ENCODE measurements around the gene KCNF1.

GRCh38 chr2:10894264-10894935, 17.3 kb upstream of the KCNF1 start:
- no peak for TF ChIP-seq ZNF274 (IDR thresholded peaks at IDR 0.05; ENCODE audit: low read depth, low read length)
- no peak for TF ChIP-seq CEBPB (IDR thresholded peaks at IDR 0.05; ENCODE audit: low read depth)
- TF ChIP-seq RAD21 (IDR thresholded peaks at IDR 0.05; ENCODE audit: low read depth): no peak
- TF ChIP-seq, protein P1, sequence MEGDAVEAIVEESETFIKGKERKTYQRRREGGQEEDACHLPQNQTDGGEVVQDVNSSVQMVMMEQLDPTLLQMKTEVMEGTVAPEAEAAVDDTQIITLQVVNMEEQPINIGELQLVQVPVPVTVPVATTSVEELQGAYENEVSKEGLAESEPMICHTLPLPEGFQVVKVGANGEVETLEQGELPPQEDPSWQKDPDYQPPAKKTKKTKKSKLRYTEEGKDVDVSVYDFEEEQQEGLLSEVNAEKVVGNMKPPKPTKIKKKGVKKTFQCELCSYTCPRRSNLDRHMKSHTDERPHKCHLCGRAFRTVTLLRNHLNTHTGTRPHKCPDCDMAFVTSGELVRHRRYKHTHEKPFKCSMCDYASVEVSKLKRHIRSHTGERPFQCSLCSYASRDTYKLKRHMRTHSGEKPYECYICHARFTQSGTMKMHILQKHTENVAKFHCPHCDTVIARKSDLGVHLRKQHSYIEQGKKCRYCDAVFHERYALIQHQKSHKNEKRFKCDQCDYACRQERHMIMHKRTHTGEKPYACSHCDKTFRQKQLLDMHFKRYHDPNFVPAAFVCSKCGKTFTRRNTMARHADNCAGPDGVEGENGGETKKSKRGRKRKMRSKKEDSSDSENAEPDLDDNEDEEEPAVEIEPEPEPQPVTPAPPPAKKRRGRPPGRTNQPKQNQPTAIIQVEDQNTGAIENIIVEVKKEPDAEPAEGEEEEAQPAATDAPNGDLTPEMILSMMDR (IDR thresholded peaks at IDR 0.05 in 2 of 3, conservative IDR thresholded peaks at IDR 0.05 in 1 of 3; ENCODE audit: borderline replicate concordance in 1 of 3, insufficient read depth in 1 of 3, low read depth in 2 of 3, low read length in 2 of 3): 0 out of 6 replicates have a peak, but pooled peaks of 1 of the 3 experiments have one; percentile 7
- TF ChIP-seq EZH2 (IDR thresholded peaks at IDR 0.05): no peak
- TF ChIP-seq POLR2AphosphoS5 (IDR thresholded peaks at IDR 0.05; ENCODE audit: low read depth, low read length): no peak
- TF ChIP-seq, protein P2, sequence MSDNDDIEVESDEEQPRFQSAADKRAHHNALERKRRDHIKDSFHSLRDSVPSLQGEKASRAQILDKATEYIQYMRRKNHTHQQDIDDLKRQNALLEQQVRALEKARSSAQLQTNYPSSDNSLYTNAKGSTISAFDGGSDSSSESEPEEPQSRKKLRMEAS (IDR thresholded peaks at IDR 0.05): no peak
- no peak for TF ChIP-seq POLR2A (IDR thresholded peaks at IDR 0.05; ENCODE audit: borderline replicate concordance, extremely low read depth, insufficient read depth, insufficient read length)
- no peak for TF ChIP-seq JUND (IDR thresholded peaks at IDR 0.05)
- no peak for TF ChIP-seq EZH2phosphoT487 (IDR thresholded peaks at IDR 0.05; ENCODE audit: borderline replicate concordance)
- no peak for TF ChIP-seq FOSL1 (IDR thresholded peaks at IDR 0.05; ENCODE audit: low read depth)
- TF ChIP-seq SP1 (IDR thresholded peaks at IDR 0.05; ENCODE audit: low read depth): no peak

All from HCT116 (cell line).